ENCODE data around the gene TSPYL4. TPM values are rescaled to one million over a fixed set of nuclear protein-coding genes. Genes with fewer than 3 reads are reported as not detected.

Gene TSPYL4
- total and polyA plus RNA-seq, 2 donors (not counting 3 experiments of a cell fraction or from before 2014, with no cell fraction given) = 24.5 to 43.1 TPM

- DNase-seq (ENCODE audit: low read depth, low spot score) (no peak), FAIRE-seq (no peak)
- no peaks in the 10 kb centered on the region for H3K9me1 ChIP-seq (replicated peaks; ENCODE audit: control insufficient read depth, extremely low read depth, insufficient read depth, low read length)
- ChIA-PET CTCF (no interaction called here), POLR2A (no interaction called here)
- H2AFZ ChIP-seq (ENCODE audit: low read depth, low read length) = no peak overlapping the region
- no peak overlapping the region for H3K9ac ChIP-seq (replicated peaks; ENCODE audit: extremely low read depth, insufficient read depth, low read length)
- TF ChIP-seq MYC (IDR thresholded peaks at IDR 0.05; ENCODE audit: low read depth, low read length) (no peak), FOS (IDR thresholded peaks at IDR 0.05; ENCODE audit: borderline replicate concordance, insufficient read depth, low read length) (no peak)
- TF ChIP-seq, protein P1, sequence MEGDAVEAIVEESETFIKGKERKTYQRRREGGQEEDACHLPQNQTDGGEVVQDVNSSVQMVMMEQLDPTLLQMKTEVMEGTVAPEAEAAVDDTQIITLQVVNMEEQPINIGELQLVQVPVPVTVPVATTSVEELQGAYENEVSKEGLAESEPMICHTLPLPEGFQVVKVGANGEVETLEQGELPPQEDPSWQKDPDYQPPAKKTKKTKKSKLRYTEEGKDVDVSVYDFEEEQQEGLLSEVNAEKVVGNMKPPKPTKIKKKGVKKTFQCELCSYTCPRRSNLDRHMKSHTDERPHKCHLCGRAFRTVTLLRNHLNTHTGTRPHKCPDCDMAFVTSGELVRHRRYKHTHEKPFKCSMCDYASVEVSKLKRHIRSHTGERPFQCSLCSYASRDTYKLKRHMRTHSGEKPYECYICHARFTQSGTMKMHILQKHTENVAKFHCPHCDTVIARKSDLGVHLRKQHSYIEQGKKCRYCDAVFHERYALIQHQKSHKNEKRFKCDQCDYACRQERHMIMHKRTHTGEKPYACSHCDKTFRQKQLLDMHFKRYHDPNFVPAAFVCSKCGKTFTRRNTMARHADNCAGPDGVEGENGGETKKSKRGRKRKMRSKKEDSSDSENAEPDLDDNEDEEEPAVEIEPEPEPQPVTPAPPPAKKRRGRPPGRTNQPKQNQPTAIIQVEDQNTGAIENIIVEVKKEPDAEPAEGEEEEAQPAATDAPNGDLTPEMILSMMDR (IDR thresholded peaks at IDR 0.05; ENCODE audit: extremely low read depth in 1 of 2, insufficient read depth in 1 of 2, low read depth in 1 of 2, low read length in 2 of 2) = no peak
- H3K27ac ChIP-seq (ENCODE audit: insufficient read depth, low read depth, low read length) = no peak overlapping the region
- dilution Hi-C loops (cut with MboI; ENCODE audit: extremely low pct_ligation_motif_present, low sequenced_read_pairs) (no loop called here), intact Hi-C loops (cut with micrococcal nuclease) (no loop called here)
- no TSS peak for BruUV-seq (replicated peaks)
- H3K27me3 ChIP-seq (ENCODE audit: control insufficient read depth in 2 of 2, insufficient read depth in 2 of 2, low read length in 2 of 2) = no peaks in the 10 kb centered on the region
- H3K4me2 ChIP-seq (ENCODE audit: insufficient read depth, low read length) = no peak overlapping the region
- no peaks in the 10 kb centered on the region for H3K9me3 ChIP-seq (replicated peaks; ENCODE audit: control insufficient read depth, insufficient read depth, low read length)
- H3K36me3 ChIP-seq (ENCODE audit: control insufficient read depth in 2 of 2, extremely low read depth in 1 of 2, insufficient read depth in 2 of 2, low read length in 2 of 2) = no peaks in the 10 kb centered on the region
- no peaks in the 10 kb centered on the region for H3K79me2 ChIP-seq (ENCODE audit: control insufficient read depth, insufficient read depth, low read length)
- no peaks in the 10 kb centered on the region for H4K20me1 ChIP-seq (replicated peaks; ENCODE audit: control insufficient read depth, extremely low read depth, insufficient read depth, low read length)
- H3K4me1 ChIP-seq (ENCODE audit: control insufficient read depth, extremely low read depth, insufficient read depth, low read length) = no peaks in the 10 kb centered on the region
- H3K4me3 ChIP-seq (replicated peaks in 1 of 3; ENCODE audit: insufficient read depth in 1 of 3, low read depth in 1 of 3, low read length in 3 of 3) = no peak overlapping the region
Measured at GRCh38 chr6:116301104-116301503, 47.2 kb upstream of the TSPYL4 start.

- Histone ChIP-seq H3K36me3 (ENCODE audit: control insufficient read depth in 2 of 2, extremely low read depth in 1 of 2, insufficient read depth in 2 of 2, low read length in 2 of 2) (no peaks in the 10 kb centered on the region), H3K9me1 (replicated peaks; ENCODE audit: control insufficient read depth, extremely low read depth, insufficient read depth, low read length) (no peaks in the 10 kb centered on the region), H3K4me2 (ENCODE audit: insufficient read depth, low read length) (no peak overlapping the region), H3K9me3 (replicated peaks; ENCODE audit: control insufficient read depth, insufficient read depth, low read length) (no peaks in the 10 kb centered on the region), H3K4me3 (replicated peaks in 1 of 3; ENCODE audit: insufficient read depth in 1 of 3, low read depth in 1 of 3, low read length in 3 of 3) (no peak overlapping the region), H3K27ac (ENCODE audit: insufficient read depth, low read depth, low read length) (no peak overlapping the region), H3K9ac (replicated peaks; ENCODE audit: extremely low read depth, insufficient read depth, low read length) (no peak overlapping the region), H3K4me1 (ENCODE audit: control insufficient read depth, extremely low read depth, insufficient read depth, low read length) (no peaks in the 10 kb centered on the region), H2AFZ (ENCODE audit: low read depth, low read length) (no peak overlapping the region), H3K27me3 (ENCODE audit: control insufficient read depth in 2 of 2, insufficient read depth in 2 of 2, low read length in 2 of 2) (no peaks in the 10 kb centered on the region), H3K79me2 (ENCODE audit: control insufficient read depth, insufficient read depth, low read length) (no peaks in the 10 kb centered on the region), H4K20me1 (replicated peaks; ENCODE audit: control insufficient read depth, extremely low read depth, insufficient read depth, low read length) (no peaks in the 10 kb centered on the region)
- CTCF ChIA-PET = no interaction called here
- intact Hi-C loops (cut with micrococcal nuclease) (no loop called here), dilution Hi-C loops (cut with MboI; ENCODE audit: extremely low pct_ligation_motif_present, low sequenced_read_pairs) (no loop called here)
- TF ChIP-seq GATA2 (IDR thresholded peaks at IDR 0.05; ENCODE audit: insufficient read depth, insufficient read length, low read depth, low read length) = no peak
- TF ChIP-seq, protein P2, sequence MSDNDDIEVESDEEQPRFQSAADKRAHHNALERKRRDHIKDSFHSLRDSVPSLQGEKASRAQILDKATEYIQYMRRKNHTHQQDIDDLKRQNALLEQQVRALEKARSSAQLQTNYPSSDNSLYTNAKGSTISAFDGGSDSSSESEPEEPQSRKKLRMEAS (IDR thresholded peaks at IDR 0.05; ENCODE audit: insufficient read depth, insufficient read length) = no peak
- no peak for TF ChIP-seq MYC (IDR thresholded peaks at IDR 0.05; ENCODE audit: low read depth, low read length)
- no peak for TF ChIP-seq FOS (IDR thresholded peaks at IDR 0.05; ENCODE audit: borderline replicate concordance, insufficient read depth, low read length)
- no peak for TF ChIP-seq EZH2 (IDR thresholded peaks at IDR 0.05; ENCODE audit: borderline replicate concordance, low read depth, low read length, severe bottlenecking)
- no peak for TF ChIP-seq POLR2A (IDR thresholded peaks at IDR 0.05; ENCODE audit: low read depth, low read length)
- TF ChIP-seq, protein P1 (IDR thresholded peaks at IDR 0.05; ENCODE audit: extremely low read depth in 1 of 2, insufficient read depth in 1 of 2, low read depth in 1 of 2, low read length in 2 of 2) = no peak
- no peak for TF ChIP-seq POLR2AphosphoS5 (IDR thresholded peaks at IDR 0.05; ENCODE audit: insufficient read depth, low read depth, low read length)
- TF ChIP-seq JUN (IDR thresholded peaks at IDR 0.05; ENCODE audit: borderline replicate concordance, insufficient read depth, insufficient read length, low read depth) = no peak
- FAIRE-seq = no peak
- no TSS peak for BruUV-seq (replicated peaks)
- no peak for DNase-seq (ENCODE audit: low read depth, low spot score)
- POLR2A ChIA-PET = no interaction called here
Measured at GRCh38 chr6:116300566-116300965, 46.7 kb upstream of the TSPYL4 start.

All from endothelial cell of umbilical vein (primary cell).